K562 (cell line): ENCODE measurements around the gene LRRC38.

Experiments
- CBX2 ChIP-seq: fragments of 200-600 bp; sonication (generic); IDR thresholded peaks from one replicate; pipeline ENCODE4 v1.6.1; 2012; ENCODE audit warnings: mild to moderate bottlenecking, low read length, inconsistent platforms; ENCODE audit not compliant: insufficient read depth, poor library complexity, severe bottlenecking
- MLLT1 ChIP-seq, 2 experiments: fragments of 450-650 bp; IDR thresholded peaks; 2 replicates each; pipeline ENCODE4 v1.6.1; 2016
- ZFP36 ChIP-seq: fragments of 150-350 bp; IDR thresholded peaks from 2 replicates; pipeline ENCODE4 v1.6.1; 2018; ENCODE audit warnings: low read length, low read depth; ENCODE audit not compliant: partially characterized antibody
- TF ChIP-seq, protein P1 (sequence below), 3 experiments: IDR thresholded peaks in 2 of 3; conservative IDR thresholded peaks in 1 of 3; 2 replicates each; pipeline ENCODE4 v1.5.1; 2011 to 2012; ENCODE audit warnings: low read length in 3 of 3, mild to moderate bottlenecking in 3 of 3, control low read depth in 2 of 3, improper control_type of control experiment in 1 of 3, inconsistent platforms in 1 of 3, low read depth in 1 of 3, mixed read lengths in 1 of 3, moderate library complexity in 1 of 3; ENCODE audit not compliant: insufficient read depth in 2 of 3

DNA sequence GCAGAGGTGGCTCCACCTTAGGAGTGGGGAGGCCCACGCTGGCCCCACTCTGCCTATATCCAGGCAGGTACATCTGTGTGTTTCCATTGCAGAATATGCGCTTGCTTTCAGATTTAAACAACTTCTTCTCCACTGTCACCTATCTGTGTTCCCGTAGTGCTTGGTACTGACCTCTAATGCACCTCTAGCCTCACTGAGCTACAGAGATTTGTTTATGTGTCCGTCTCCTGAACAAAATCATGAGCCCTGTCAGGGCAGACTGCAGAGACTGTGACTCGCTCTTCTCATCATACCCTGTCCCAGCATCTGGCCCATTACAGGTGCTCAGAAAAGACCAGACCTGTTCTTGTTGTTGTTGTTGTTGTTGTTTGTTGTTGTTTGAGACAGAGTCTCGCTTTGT lies 14.5 kb upstream of the LRRC38 start:
- TF ChIP-seq CBX2 (no peak), MLLT1 (IDR thresholded peaks at IDR 0.05) (no peak), ZFP36 (no peak)
- TF ChIP-seq, protein P1, sequence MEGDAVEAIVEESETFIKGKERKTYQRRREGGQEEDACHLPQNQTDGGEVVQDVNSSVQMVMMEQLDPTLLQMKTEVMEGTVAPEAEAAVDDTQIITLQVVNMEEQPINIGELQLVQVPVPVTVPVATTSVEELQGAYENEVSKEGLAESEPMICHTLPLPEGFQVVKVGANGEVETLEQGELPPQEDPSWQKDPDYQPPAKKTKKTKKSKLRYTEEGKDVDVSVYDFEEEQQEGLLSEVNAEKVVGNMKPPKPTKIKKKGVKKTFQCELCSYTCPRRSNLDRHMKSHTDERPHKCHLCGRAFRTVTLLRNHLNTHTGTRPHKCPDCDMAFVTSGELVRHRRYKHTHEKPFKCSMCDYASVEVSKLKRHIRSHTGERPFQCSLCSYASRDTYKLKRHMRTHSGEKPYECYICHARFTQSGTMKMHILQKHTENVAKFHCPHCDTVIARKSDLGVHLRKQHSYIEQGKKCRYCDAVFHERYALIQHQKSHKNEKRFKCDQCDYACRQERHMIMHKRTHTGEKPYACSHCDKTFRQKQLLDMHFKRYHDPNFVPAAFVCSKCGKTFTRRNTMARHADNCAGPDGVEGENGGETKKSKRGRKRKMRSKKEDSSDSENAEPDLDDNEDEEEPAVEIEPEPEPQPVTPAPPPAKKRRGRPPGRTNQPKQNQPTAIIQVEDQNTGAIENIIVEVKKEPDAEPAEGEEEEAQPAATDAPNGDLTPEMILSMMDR (IDR thresholded peaks at IDR 0.05 in 2 of 3, conservative IDR thresholded peaks at IDR 0.05 in 1 of 3; ENCODE audit: insufficient read depth in 2 of 3, low read depth in 1 of 3, low read length in 3 of 3), result no peak
